Lower lobe of right lung (tissue), 2 donors: Measurements from ENCODE around the gene FLACC1. TPM values are rescaled to one million over a fixed set of nuclear protein-coding genes. Genes with fewer than 3 reads are reported as not detected.

Experiments
- ATAC-seq, 2 donors: fragments of 200-7000 bp; cut with Tn5 transposase; one replicate each; pipeline ENCODE4 v1.9.1; 2020 to 2022; ENCODE audit warnings: mild to moderate bottlenecking in 2 of 2, moderate library complexity in 2 of 2
- DNase-seq: peaks from one replicate; pipeline ENCODE4 v3.0.0-alpha.2; 2020
- H3K27ac ChIP-seq: fragments of 200-600 bp; one replicate; pipeline ENCODE4 v1.8.0; 2022
- H3K27me3 ChIP-seq: fragments of 200-600 bp; one replicate; pipeline ENCODE4 v1.8.0; 2022; ENCODE audit warnings: low read depth
- H3K36me3 ChIP-seq: fragments of 200-600 bp; one replicate; pipeline ENCODE4 v1.8.0; 2022; ENCODE audit warnings: mild to moderate bottlenecking
- H3K4me1 ChIP-seq: fragments of 200-600 bp; one replicate; pipeline ENCODE4 v1.8.0; 2022
- H3K4me3 ChIP-seq: fragments of 200-600 bp; one replicate; pipeline ENCODE4 v1.8.0; 2022; ENCODE audit warnings: mild to moderate bottlenecking
- H3K9me3 ChIP-seq: fragments of 200-600 bp; one replicate; pipeline ENCODE4 v1.8.0; 2022
- CTCF ChIP-seq: fragments of 200-600 bp; IDR thresholded peaks from one replicate; pipeline ENCODE4 v1.8.0; 2022; ENCODE audit warnings: antibody characterized with exemption, mild to moderate bottlenecking
- intact Hi-C: fragments of 100-400 bp; cut with DNase I; formaldehyde crosslinking; loops from one replicate; pipeline ENCODE4 v1.11.0; 2022
- total RNA-seq: library from RNA; stranded (reverse); fragmentation: NEBNext Ultra II Directional; extraction: Animal tissue kit (Norgen Biotek cat#: 25700); gene quantifications from one replicate; pipeline ENCODE4 v1.2.1, GENCODE V29; 2021
- donor health status: DM: no; HTN: yes; CAD: no; lungs with severe emphysema.

Gene FLACC1
- total RNA-seq, 1 donor from 2014 or later, result 6.8 TPM

GRCh38 chr2:201267278-201268030 is 89.7 kb downstream of the FLACC1 start:
- no peaks in the 10 kb centered on the region for H3K27me3 ChIP-seq
- ATAC-seq (no peak), DNase-seq (no peak)
- no peak overlapping the region for H3K4me3 ChIP-seq
- intact Hi-C loops, result no loop called here
- H3K9me3 ChIP-seq, result no peaks in the 10 kb centered on the region
- no peak overlapping the region for H3K27ac ChIP-seq
- peaks cover 52% of the 10 kb centered on the region for H3K36me3 ChIP-seq
- peaks cover 23% of the 10 kb centered on the region for H3K4me1 ChIP-seq
- no peak for TF ChIP-seq CTCF

DNA sequence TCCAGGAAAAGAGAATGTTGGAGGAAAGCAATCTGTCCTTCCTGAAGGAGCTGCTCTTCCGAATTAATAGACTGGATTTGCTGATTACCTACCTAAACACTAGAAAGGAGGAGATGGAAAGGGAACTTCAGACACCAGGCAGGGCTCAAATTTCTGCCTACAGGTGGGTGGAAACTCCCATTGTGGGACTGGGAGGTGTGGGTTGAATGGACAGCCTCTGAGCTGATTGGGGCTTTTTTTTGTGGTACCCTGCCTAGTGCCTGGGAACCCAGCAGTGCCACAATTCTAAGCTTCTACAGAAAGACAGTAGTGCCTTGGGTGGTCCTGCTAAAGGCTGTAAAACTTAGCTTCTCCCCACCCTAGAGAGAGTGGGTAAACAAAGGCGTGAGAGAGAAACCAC is 90.5 kb downstream of the FLACC1 start:
- H3K4me3 ChIP-seq, result no peak overlapping the region
- H3K9me3 ChIP-seq, result no peaks in the 10 kb centered on the region
- intact Hi-C loops, result no loop called here
- peaks cover 47% of the 10 kb centered on the region for H3K36me3 ChIP-seq
- no peaks in the 10 kb centered on the region for H3K27me3 ChIP-seq
- no peak overlapping the region for H3K27ac ChIP-seq
- no peak for DNase-seq
- TF ChIP-seq CTCF, result no peak
- H3K4me1 ChIP-seq, result peaks cover 29% of the 10 kb centered on the region
- ATAC-seq, result no peak

DNA sequence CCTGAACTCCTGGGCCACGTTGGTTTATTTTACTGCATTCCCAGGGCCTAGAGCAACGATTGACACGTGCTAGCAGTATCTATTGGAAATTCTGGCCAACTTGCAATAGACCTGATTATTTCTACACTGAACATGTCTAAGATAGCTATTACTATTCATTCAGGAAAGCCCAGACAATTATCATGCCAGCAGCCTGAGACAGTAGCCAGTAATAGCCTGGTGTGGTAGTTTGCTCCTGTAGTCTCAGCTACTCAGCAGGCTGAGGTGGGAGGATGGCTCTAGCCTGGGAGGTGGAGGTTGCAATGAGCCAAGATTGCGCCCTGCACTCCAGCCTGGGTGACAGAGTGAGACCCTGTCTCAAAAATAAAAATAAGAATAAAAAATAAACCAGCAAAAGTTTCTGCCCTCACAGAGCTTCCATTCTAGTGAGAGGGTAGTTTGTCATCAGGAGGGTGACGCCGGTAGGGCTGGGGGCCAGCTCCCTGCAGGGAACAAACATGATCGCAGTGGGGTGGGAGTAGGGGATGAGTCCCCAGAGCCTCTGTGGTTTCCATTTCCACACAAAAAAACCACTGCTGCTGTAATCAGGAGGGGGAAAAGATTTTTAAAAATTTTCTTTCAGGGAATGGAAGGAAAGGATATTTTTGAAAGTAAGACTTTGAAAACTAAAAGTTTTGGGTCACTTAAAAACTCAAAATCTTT is 92.5 kb downstream of the FLACC1 start:
- intact Hi-C loops, result no loop called here
- H3K36me3 ChIP-seq, result peaks cover 26% of the 10 kb centered on the region
- H3K4me3 ChIP-seq, result no peak overlapping the region
- ATAC-seq (no peak), DNase-seq (no peak)
- H3K4me1 ChIP-seq, result peaks cover 41% of the 10 kb centered on the region
- peak overlapping the region; percentile 1 for H3K27ac ChIP-seq
- no peak for TF ChIP-seq CTCF
- no peaks in the 10 kb centered on the region for H3K27me3 ChIP-seq
- H3K9me3 ChIP-seq, result no peaks in the 10 kb centered on the region

GRCh38 chr2:201263779-201264178 is 93.4 kb downstream of the FLACC1 start:
- no peak for DNase-seq
- Histone ChIP-seq H3K4me1 (peaks cover 49% of the 10 kb centered on the region), H3K4me3 (no peak overlapping the region), H3K27me3 (no peaks in the 10 kb centered on the region), H3K27ac (no peak overlapping the region), H3K36me3 (peaks cover 18% of the 10 kb centered on the region), H3K9me3 (no peaks in the 10 kb centered on the region)
- no peak for TF ChIP-seq CTCF
- no peak for ATAC-seq
- intact Hi-C loops, result no loop called here

GRCh38 chr2:201262718-201263117 is 94.4 kb downstream of the FLACC1 start:
- H3K27me3 ChIP-seq, result no peaks in the 10 kb centered on the region
- ATAC-seq (no peak), DNase-seq (no peak)
- H3K4me3 ChIP-seq, result peak overlapping the region; percentile 7
- TF ChIP-seq CTCF, result no peak
- intact Hi-C loops, result no loop called here
- no peaks in the 10 kb centered on the region for H3K9me3 ChIP-seq
- no peak overlapping the region for H3K27ac ChIP-seq
- peaks cover 14% of the 10 kb centered on the region for H3K36me3 ChIP-seq
- peaks cover 52% of the 10 kb centered on the region for H3K4me1 ChIP-seq
